Heart left ventricle (tissue), 13 donors: Measurements from ENCODE around the gene KCNQ1.

Experiments
- CTCF ChIP-seq, 12 donors: fragments of 200-600 bp; sonication (generic) in 4 of 12; IDR thresholded peaks; one replicate each; pipeline versions ENCODE4 v1.5.0 to v1.8.0; 2018 to 2022; ENCODE audit warnings: antibody characterized with exemption in 12 of 12, mild to moderate bottlenecking in 5 of 12
- POLR2A ChIP-seq, 2 donors: fragments of 450-650 bp; IDR thresholded peaks; one replicate each; pipeline ENCODE4 v1.6.1; 2017; ENCODE audit warnings: antibody characterized with exemption in 2 of 2, mild to moderate bottlenecking in 2 of 2, moderate library complexity in 2 of 2
- donor health status: ischemic (EF 13 %, LVEDD 7.1; RV severe dilation, severe dysfunction).
- donor health status: DM: no; HTN: yes; CAD: no.
- donor health status: DM: no; HTN: no; CAD: no.
- donor health status: ischemic (EF 25% LVEDD 6.9; RV normal size, moderate dysfunction).
- donor health status: ischemic (EF 25% LVEDD 5.7; RV mildly dilated, moderate dysfunction).
- donor health status: ischemic (EF 35%, LVEDD 5.7; RV mildly dilated, moderate dysfunction).
- donor health status: nonischemic (EF 11% LVEDD 7.7; RV severe dilation, severe dysfunction).
- donor health status: DM: yes; HTN: yes; CAD: no.
- donor health status: PGD.
- donor health status: ischemic (EF 29% LVEDD 5.4; RV normal size, mild dysfunction).
- donor health status: nonischemic (EF 23%, LVEDD 6.1; RV moderate dilation, normal function).

GRCh38 chr11:2701898-2702434, 257.2 kb downstream of the KCNQ1 start:
- TF ChIP-seq CTCF (IDR thresholded peaks at IDR 0.05) (no peak), POLR2A (IDR thresholded peaks at IDR 0.05) (no peak)
